Body of pancreas (tissue), 4 donors: Measurements from ENCODE around the gene PEX14.

ENCODE experiments used
- CTCF ChIP-seq, 7 experiments: fragments of 450-650 bp in 4 of 7; fragments of 200-600 bp in 3 of 7; sonication (generic) in 3 of 7; IDR thresholded peaks; one replicate each; pipeline ENCODE4 v1.5.1; 2016 to 2019; ENCODE audit warnings: antibody characterized with exemption in 7 of 7
- POLR2A ChIP-seq, 3 donors: fragments of 450-650 bp; IDR thresholded peaks; one replicate each; pipeline ENCODE4 v1.6.1; 2016; ENCODE audit warnings: antibody characterized with exemption in 3 of 3, mild to moderate bottlenecking in 2 of 3

DNA sequence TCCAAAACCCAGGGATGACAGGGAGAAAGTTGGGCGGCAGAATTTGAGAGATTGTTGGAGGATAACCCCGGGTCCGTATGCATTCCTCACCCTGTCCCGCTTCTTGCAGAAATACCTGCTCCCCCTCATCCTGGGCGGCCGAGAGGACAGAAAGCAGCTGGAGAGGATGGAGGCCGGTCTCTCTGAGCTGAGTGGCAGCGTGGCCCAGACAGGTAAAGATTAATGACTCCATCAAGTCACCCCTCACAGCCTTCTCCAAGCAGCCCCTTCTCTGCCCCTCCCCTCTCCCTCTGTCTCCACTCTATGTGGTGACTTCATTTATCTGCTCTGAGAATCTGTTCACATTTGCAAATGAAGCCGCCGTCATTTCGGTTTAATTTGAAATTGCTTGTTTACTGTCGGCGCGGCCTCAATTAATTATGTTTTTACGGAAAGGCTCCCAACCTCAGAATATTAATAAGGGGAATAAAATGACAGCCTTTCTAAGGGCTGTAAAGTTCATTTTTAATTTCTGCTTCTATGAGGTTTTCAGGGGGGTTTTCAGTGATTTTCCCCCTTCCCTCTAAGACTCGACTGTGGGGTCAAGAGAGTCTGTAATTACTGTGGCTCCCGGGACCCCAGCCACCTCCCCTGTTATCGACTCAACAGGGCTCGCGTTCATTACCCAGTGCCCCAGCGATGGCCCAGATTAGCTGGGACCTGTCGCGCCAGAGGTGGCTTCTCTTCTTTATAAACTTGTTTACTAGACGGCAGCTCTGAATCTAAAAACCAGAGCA, 148.3 kb downstream of the PEX14 start:
- TF ChIP-seq CTCF (IDR thresholded peaks at IDR 0.05) = no peak
- no peak for TF ChIP-seq POLR2A (IDR thresholded peaks at IDR 0.05)
